ENCODE results near the gene MCC. TPM values are rescaled to one million over a fixed set of nuclear protein-coding genes. Genes with fewer than 3 reads are reported as not detected.

The MCC gene
- total RNA-seq, 4 donors from 2014 or later: 57.7 to 91.5 (median 76.0) TPM

DNA sequence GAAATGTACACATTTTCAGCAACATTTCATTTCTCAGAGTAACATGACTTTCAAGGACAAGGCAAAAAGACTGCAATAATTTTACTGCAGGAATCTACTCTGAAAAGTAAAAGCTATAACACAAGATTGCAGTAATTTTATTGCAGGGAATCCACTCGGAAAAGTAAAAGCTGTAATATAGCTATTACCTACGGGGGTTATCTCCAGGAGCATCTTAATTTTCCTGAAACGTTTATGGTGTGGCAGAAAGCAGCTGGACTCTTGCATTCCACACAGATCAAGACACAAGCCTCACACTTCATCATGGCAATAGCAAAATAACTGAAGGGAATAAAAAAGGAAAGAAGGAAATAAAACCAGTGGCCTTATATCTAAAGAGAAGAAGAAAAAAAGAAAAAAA is 224.7 kb downstream of the MCC start:
- DNase-seq (ENCODE audit: low spot score in 2 of 2): no peak
- no peak overlapping the region for H3K4me3 ChIP-seq (ENCODE audit: low read depth, poor library complexity, severe bottlenecking)
- 45 to 59% methylated on average over 3 of the region's 3 CpGs for WGBS, 2 donors
- TF ChIP-seq, protein P1, sequence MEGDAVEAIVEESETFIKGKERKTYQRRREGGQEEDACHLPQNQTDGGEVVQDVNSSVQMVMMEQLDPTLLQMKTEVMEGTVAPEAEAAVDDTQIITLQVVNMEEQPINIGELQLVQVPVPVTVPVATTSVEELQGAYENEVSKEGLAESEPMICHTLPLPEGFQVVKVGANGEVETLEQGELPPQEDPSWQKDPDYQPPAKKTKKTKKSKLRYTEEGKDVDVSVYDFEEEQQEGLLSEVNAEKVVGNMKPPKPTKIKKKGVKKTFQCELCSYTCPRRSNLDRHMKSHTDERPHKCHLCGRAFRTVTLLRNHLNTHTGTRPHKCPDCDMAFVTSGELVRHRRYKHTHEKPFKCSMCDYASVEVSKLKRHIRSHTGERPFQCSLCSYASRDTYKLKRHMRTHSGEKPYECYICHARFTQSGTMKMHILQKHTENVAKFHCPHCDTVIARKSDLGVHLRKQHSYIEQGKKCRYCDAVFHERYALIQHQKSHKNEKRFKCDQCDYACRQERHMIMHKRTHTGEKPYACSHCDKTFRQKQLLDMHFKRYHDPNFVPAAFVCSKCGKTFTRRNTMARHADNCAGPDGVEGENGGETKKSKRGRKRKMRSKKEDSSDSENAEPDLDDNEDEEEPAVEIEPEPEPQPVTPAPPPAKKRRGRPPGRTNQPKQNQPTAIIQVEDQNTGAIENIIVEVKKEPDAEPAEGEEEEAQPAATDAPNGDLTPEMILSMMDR (IDR thresholded peaks at IDR 0.05): no peak
- no peak for TF ChIP-seq POLR2A (IDR thresholded peaks at IDR 0.05)
- intact Hi-C loops (cut with DNase I; ENCODE audit: low total_unique reads): no loop called here

GRCh38 chr5:113262674-113263073 is 225.6 kb downstream of the MCC start:
- TF ChIP-seq POLR2A (IDR thresholded peaks at IDR 0.05): no peak
- TF ChIP-seq, protein P1 (IDR thresholded peaks at IDR 0.05): no peak
- no peak overlapping the region for H3K4me3 ChIP-seq (ENCODE audit: low read depth, poor library complexity, severe bottlenecking)
- intact Hi-C loops (cut with DNase I; ENCODE audit: low total_unique reads): no loop called here
- DNase-seq (ENCODE audit: low spot score in 2 of 2): no peak
- 90 to 92% methylated on average over 3 of the region's 3 CpGs for WGBS, 2 donors

GRCh38 chr5:113259034-113259433 is 229.2 kb downstream of the MCC start:
- no peak for DNase-seq (ENCODE audit: low spot score in 2 of 2)
- intact Hi-C loops (cut with DNase I; ENCODE audit: low total_unique reads): no loop called here
- H3K4me3 ChIP-seq (ENCODE audit: low read depth, poor library complexity, severe bottlenecking): no peak overlapping the region
- TF ChIP-seq POLR2A (IDR thresholded peaks at IDR 0.05): no peak
- TF ChIP-seq, protein P1 (IDR thresholded peaks at IDR 0.05): no peak

DNA sequence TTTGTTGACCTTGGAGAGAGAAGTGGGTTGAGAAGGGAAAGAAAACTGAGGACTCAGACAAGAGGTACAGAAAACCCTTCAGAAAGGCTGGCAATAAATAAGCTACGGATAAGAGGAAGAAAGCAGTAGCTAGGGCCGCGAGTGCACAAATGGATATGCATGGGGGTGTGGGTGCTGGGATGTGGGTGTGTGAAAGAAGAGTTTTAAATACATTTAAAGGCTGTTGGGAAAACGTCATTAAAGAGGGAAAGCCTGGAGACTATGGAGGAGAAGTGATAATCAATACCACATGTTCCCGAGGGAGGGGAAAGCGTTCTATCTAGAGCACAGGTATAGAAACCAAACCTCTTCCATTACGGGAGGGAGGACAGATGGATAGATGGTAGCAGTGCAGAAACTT is 230.7 kb downstream of the MCC start:
- no peak for DNase-seq (ENCODE audit: low spot score in 2 of 2)
- TF ChIP-seq POLR2A (IDR thresholded peaks at IDR 0.05): no peak
- TF ChIP-seq, protein P1 (IDR thresholded peaks at IDR 0.05): no peak
- intact Hi-C loops (cut with DNase I; ENCODE audit: low total_unique reads): no loop called here
- no peak overlapping the region for H3K4me3 ChIP-seq (ENCODE audit: low read depth, poor library complexity, severe bottlenecking)
- WGBS, 2 donors: 77 to 85% methylated on average over 7 of the region's 7 CpGs

DNA sequence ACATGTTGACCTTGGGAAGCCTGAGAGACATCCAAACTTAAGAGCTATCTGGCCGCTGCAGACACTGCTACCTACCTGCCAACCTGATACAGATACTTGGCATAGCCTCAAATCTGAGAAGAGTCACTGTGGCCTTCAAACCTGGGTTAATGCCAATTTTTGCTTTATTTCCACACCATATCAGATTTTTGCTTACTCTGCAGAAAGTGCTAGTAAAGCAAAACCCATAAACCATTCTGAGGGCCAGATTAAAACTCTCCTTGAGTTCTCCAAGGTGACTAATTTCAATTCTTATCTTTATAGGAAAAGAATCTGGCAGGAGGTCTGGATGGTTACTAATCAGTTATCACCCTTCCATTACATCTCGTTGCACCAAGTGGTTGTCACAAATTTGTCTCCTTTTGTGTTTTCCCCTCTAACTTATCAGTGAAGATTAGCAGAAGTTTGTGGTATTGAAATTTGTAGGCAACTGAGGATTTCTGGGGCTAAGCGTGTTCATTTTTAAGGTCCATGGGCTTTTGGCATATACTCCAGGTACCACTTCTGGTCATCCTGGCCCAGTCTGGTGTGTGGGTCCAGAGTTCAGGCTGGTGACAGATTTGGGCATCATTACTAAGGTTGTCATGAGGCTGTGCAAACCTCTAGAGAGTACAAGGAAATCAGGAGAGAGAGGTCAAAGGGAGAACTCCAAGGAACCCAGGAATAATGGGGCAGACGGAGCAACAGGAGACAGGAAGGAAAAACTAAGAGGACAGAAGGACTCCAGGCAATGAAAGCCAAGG is 231.4 kb downstream of the MCC start:
- 76 to 84% methylated on average over 4 of the region's 4 CpGs for WGBS, 2 donors
- intact Hi-C loops (cut with DNase I; ENCODE audit: low total_unique reads): no loop called here

More for the DNA sequence above, 231.4 kb downstream of the MCC start:
- TF ChIP-seq, protein P1 (IDR thresholded peaks at IDR 0.05): no peak
- no peak for TF ChIP-seq POLR2A (IDR thresholded peaks at IDR 0.05)
- H3K4me3 ChIP-seq (ENCODE audit: low read depth, poor library complexity, severe bottlenecking): no peak overlapping the region
- no peak for DNase-seq (ENCODE audit: low spot score in 2 of 2)
